CD14-positive monocyte (primary cell): Measurements from ENCODE around the gene PARK7. TPM values are rescaled to one million over a fixed set of nuclear protein-coding genes. Genes with fewer than 3 reads are reported as not detected.

Experiments used
- DNase-seq, 3 donors: peaks; one replicate each; pipeline ENCODE4 v3.0.0-alpha.2; 2011 to 2022
- H2AFZ ChIP-seq: 2 replicates; pipeline ENCODE4 v1.6.0; 2012; ENCODE audit warnings: mild to moderate bottlenecking, low read depth, low read length, inconsistent platforms; ENCODE audit not compliant: insufficient read depth, poor library complexity, severe bottlenecking
- H3K27ac ChIP-seq, 2 donors: 1 replicate in 1 of 2; 2 replicates in 1 of 2; pipeline ENCODE4 v1.5.1; 2012 to 2013; ENCODE audit warnings: low read length in 2 of 2, control low read depth in 1 of 2, inconsistent platforms in 1 of 2, low read depth in 1 of 2, mild to moderate bottlenecking in 1 of 2
- H3K27me3 ChIP-seq, 2 donors: one replicate each; pipeline versions ENCODE4 v1.6.0 to v1.6.1; 2011 to 2013; ENCODE audit warnings: low read length in 2 of 2; ENCODE audit not compliant: control insufficient read depth in 2 of 2, insufficient read depth in 2 of 2
- H3K36me3 ChIP-seq, 2 donors: replicated peaks in 1 of 2; 1 replicate in 1 of 2; 2 replicates in 1 of 2; pipeline versions ENCODE4 v1.5.1 to v1.6.1; 2012 to 2013; ENCODE audit warnings: low read length in 2 of 2, control low read depth in 1 of 2, inconsistent platforms in 1 of 2, mild to moderate bottlenecking in 1 of 2; ENCODE audit not compliant: insufficient read depth in 2 of 2, control insufficient read depth in 1 of 2
- H3K4me1 ChIP-seq, 2 donors: 1 replicate in 1 of 2; 2 replicates in 1 of 2; pipeline versions ENCODE4 v1.5.1 to v1.6.1; 2012 to 2013; ENCODE audit warnings: low read length in 2 of 2, control low read depth in 1 of 2, inconsistent platforms in 1 of 2, mild to moderate bottlenecking in 1 of 2, moderate library complexity in 1 of 2; ENCODE audit not compliant: insufficient read depth in 2 of 2, control insufficient read depth in 1 of 2
- H3K4me2 ChIP-seq: replicated peaks from 2 replicates; pipeline ENCODE3; 2012; ENCODE audit warnings: low read length, moderate library complexity, mild to moderate bottlenecking; ENCODE audit not compliant: poor library complexity, severe bottlenecking; ENCODE audit errors: extremely low read depth
- H3K4me3 ChIP-seq, 3 experiments: fragments of 200-600 bp in 1 of 3; sonication (generic) in 1 of 3; replicated peaks in 1 of 3; 1 replicate in 2 of 3; 2 replicates in 1 of 3; pipeline ENCODE4 v1.5.1; 2011 to 2013; ENCODE audit warnings: low read length in 3 of 3, mild to moderate bottlenecking in 3 of 3, control low read depth in 2 of 3, low read depth in 2 of 3, inconsistent platforms in 1 of 3, moderate library complexity in 1 of 3
- H3K79me2 ChIP-seq: 2 replicates; pipeline ENCODE4 v1.6.0; 2012; ENCODE audit warnings: mild to moderate bottlenecking, control low read depth, inconsistent platforms, low read length, moderate library complexity; ENCODE audit not compliant: insufficient read depth
- H3K9ac ChIP-seq: 2 replicates; pipeline ENCODE4 v1.6.0; 2017; ENCODE audit warnings: low read length, mild to moderate bottlenecking; ENCODE audit not compliant: insufficient read depth, poor library complexity, severe bottlenecking
- H3K9me3 ChIP-seq, 2 donors: replicated peaks in 1 of 2; 1 replicate in 1 of 2; 2 replicates in 1 of 2; pipeline versions ENCODE4 v1.5.1 to v1.6.1; 2012 to 2013; ENCODE audit warnings: low read length in 2 of 2, control low read depth in 1 of 2; ENCODE audit not compliant: control insufficient read depth in 1 of 2, insufficient read depth in 1 of 2
- H4K20me1 ChIP-seq: 2 replicates; pipeline ENCODE4 v1.6.0; 2012; ENCODE audit warnings: mild to moderate bottlenecking, low read length, control low read depth, moderate library complexity; ENCODE audit not compliant: insufficient read depth
- H3K27ac Mint-ChIP-seq, 7 donors: one replicate each; pipeline ENCODE4 v1.8.0; 2020; ENCODE audit warnings: mild to moderate bottlenecking in 7 of 7, mixed read lengths in 7 of 7, moderate library complexity in 6 of 7, inconsistent platforms in 2 of 7
- H3K27me3 Mint-ChIP-seq, 3 donors: one replicate each; pipeline ENCODE4 v1.8.0; 2021 to 2022; ENCODE audit warnings: low read depth in 3 of 3, mild to moderate bottlenecking in 3 of 3, mixed read lengths in 3 of 3, moderate library complexity in 3 of 3, inconsistent platforms in 1 of 3
- H3K36me3 Mint-ChIP-seq, 2 donors: one replicate each; pipeline ENCODE4 v1.8.0; 2020; ENCODE audit warnings: mixed read lengths in 2 of 2, inconsistent platforms in 1 of 2, mild to moderate bottlenecking in 1 of 2
- H3K4me1 Mint-ChIP-seq: one replicate; pipeline ENCODE4 v1.8.0; 2020; ENCODE audit warnings: mild to moderate bottlenecking, mixed read lengths
- H3K4me3 Mint-ChIP-seq, 2 donors: one replicate each; pipeline ENCODE4 v1.8.0; 2020; ENCODE audit warnings: mild to moderate bottlenecking in 2 of 2, mixed read lengths in 2 of 2, moderate library complexity in 1 of 2
- H3K9me3 Mint-ChIP-seq, 7 donors: one replicate each; pipeline ENCODE4 v1.8.0; 2020 to 2022; ENCODE audit warnings: mixed read lengths in 7 of 7, mild to moderate bottlenecking in 6 of 7, moderate library complexity in 6 of 7, inconsistent platforms in 2 of 7
- WGBS: methylation state at CpG from one replicate; pipeline ENCODE4 v1.1.5; 2013; ENCODE audit warnings: missing lambda C conversion rate; ENCODE audit not compliant: insufficient coverage; 5-methylcytosine and 5-hydroxymethylcytosine counted together
- intact Hi-C, 2 donors: fragments of 100-400 bp; cut with micrococcal nuclease; formaldehyde crosslinking; loops; one replicate each; pipeline versions ENCODE4 v1.15.0 to v1.15.1; 2023
- polyA plus RNA-seq, 3 donors: library from polyadenylated mRNA; depleted of rRNA in 1 of 3; unstranded in 2 of 3; stranded (reverse) in 1 of 3; fragments of 300-500 nt in 2 of 3; fragments of >200 nt in 1 of 3; fragmentation: Illumina TruSeq in 2 of 3; gene quantifications; 1 replicate in 2 of 3; 2 replicates in 1 of 3; pipeline ENCODE4 v1.2.3, GENCODE V29; 2012 to 2021
- TF ChIP-seq, protein P1 (sequence below): fragments of 200-600 bp; IDR thresholded peaks from one replicate; pipeline ENCODE4 v1.8.0; 2022; ENCODE audit warnings: antibody characterized with exemption, mild to moderate bottlenecking

The PARK7 gene
- polyA plus RNA-seq, 3 donors: 116 to 391 (median 353) TPM

DNA sequence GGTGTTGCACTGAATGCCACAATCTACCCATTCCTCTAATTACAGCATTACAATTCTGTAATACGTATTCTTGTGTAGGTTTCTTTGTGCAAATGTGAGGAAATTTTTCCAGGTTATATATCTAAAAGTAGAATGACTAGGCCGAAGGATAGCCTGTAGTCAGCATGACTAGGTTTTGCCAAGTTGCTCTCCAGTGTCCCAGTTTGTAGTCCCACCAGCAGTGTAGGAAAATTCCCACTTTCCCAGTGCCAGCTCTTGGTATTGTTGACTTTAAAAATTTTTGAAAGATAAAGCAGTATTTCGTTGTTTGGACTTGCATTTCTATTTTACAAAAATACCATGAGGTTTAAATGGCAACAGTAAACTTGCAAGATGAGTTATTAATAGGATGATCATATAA lies 3.0 kb downstream of the PARK7 start:
- WGBS: no CpG with 5 or more reads among the region's 3 CpGs
- H2AFZ ChIP-seq: no peak overlapping the region
- peaks cover 25 to 29% of the 10 kb centered on the region in 2 donors for H3K4me1 ChIP-seq
- no peak overlapping the region for H3K27ac ChIP-seq
- Mint-ChIP-seq H3K9me3 (peaks cover 0 to 2% (median 0%) of the 10 kb centered on the region in 7 donors), H3K4me3 (no peak overlapping the region), H3K36me3 (peaks cover 51 to 64% of the 10 kb centered on the region in 2 donors), H3K27me3 (no peaks in the 10 kb centered on the region), H3K27ac (no peak overlapping the region), H3K4me1 (peaks cover 22% of the 10 kb centered on the region)
- no peaks in the 10 kb centered on the region for H3K27me3 ChIP-seq
- H3K36me3 ChIP-seq: peaks cover 54 to 64% of the 10 kb centered on the region in 2 donors
- TF ChIP-seq, protein P1, sequence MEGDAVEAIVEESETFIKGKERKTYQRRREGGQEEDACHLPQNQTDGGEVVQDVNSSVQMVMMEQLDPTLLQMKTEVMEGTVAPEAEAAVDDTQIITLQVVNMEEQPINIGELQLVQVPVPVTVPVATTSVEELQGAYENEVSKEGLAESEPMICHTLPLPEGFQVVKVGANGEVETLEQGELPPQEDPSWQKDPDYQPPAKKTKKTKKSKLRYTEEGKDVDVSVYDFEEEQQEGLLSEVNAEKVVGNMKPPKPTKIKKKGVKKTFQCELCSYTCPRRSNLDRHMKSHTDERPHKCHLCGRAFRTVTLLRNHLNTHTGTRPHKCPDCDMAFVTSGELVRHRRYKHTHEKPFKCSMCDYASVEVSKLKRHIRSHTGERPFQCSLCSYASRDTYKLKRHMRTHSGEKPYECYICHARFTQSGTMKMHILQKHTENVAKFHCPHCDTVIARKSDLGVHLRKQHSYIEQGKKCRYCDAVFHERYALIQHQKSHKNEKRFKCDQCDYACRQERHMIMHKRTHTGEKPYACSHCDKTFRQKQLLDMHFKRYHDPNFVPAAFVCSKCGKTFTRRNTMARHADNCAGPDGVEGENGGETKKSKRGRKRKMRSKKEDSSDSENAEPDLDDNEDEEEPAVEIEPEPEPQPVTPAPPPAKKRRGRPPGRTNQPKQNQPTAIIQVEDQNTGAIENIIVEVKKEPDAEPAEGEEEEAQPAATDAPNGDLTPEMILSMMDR: no peak
- H4K20me1 ChIP-seq: peaks cover 43% of the 10 kb centered on the region
- no peaks in the 10 kb centered on the region for H3K9me3 ChIP-seq
- intact Hi-C loops: loop anchor here (5.0 to 10.0 kb wide), 2 partner anchors 182 to 190 kb away; partner anchors contain the start of genes PER3 (in 1 of the 2) and VAMP3 (in 1 of the 2)
- no peak overlapping the region for H3K4me2 ChIP-seq
- DNase-seq: no peak
- no peak overlapping the region for H3K4me3 ChIP-seq
- peaks cover 75% of the 10 kb centered on the region for H3K79me2 ChIP-seq
- H3K9ac ChIP-seq: no peak overlapping the region

DNA sequence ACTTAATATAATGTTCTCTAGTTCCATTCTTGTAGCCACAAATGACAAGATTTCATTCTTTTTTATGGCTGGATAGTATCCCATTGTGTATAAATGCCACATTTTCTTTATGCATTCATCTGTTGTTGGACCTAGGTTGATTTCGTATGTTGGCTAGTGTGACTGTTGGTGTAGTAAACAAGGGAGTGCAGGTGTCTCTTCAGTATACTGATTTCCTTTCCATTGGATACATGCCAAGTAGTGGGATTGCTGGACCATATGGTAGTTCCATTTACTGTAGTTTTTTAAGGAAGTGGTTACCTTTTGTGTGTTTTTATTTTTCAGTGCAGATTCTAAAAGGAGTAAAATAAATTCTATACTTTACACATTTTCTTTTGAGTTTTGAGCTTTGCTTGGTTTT lies 5.7 kb downstream of the PARK7 start:
- peaks cover 6% of the 10 kb centered on the region for H3K4me1 Mint-ChIP-seq
- peaks cover 8% of the 10 kb centered on the region in 2 donors for H3K4me1 ChIP-seq

More for the DNA sequence above, 5.7 kb downstream of the PARK7 start:
- TF ChIP-seq, protein P1: no peak
- H3K4me3 Mint-ChIP-seq: no peak overlapping the region
- peak overlapping the region in 1 of 7 donors; percentile 34 for H3K27ac Mint-ChIP-seq
- no peak overlapping the region for H3K9ac ChIP-seq
- WGBS: 40% methylated on average over 1 of the region's 1 CpG
- no peaks in the 10 kb centered on the region for H3K9me3 Mint-ChIP-seq
- peak overlapping the region in 1 of 2 donors; percentile 37 for H3K27ac ChIP-seq
- peaks cover 73 to 92% of the 10 kb centered on the region in 2 donors for H3K36me3 Mint-ChIP-seq
- no peak for DNase-seq
- no peak overlapping the region for H2AFZ ChIP-seq
- peaks cover 49% of the 10 kb centered on the region for H4K20me1 ChIP-seq
- peaks cover 77 to 92% of the 10 kb centered on the region in 2 donors for H3K36me3 ChIP-seq
- peaks cover 0 to 1% (median 0%) of the 10 kb centered on the region in 3 donors for H3K27me3 Mint-ChIP-seq
- no peaks in the 10 kb centered on the region for H3K27me3 ChIP-seq
- intact Hi-C loops: loop anchor here in 1 of 2 donors (10.0 kb wide), 1 partner anchor 192 kb away; the partner anchor contains the start of gene VAMP3
- no peak overlapping the region for H3K4me2 ChIP-seq
- peaks cover 65% of the 10 kb centered on the region for H3K79me2 ChIP-seq
- no peak overlapping the region for H3K4me3 ChIP-seq
- H3K9me3 ChIP-seq: no peaks in the 10 kb centered on the region
